Prostate gland (tissue), 2 donors: ENCODE results near the gene GSE1. TPM values are rescaled to one million over a fixed set of nuclear protein-coding genes. Genes with fewer than 3 reads are reported as not detected.

Experiments
- DNase-seq: peaks from one replicate; pipeline ENCODE4 v3.0.0-alpha.2; 2019; ENCODE audit warnings: low spot score
- H3K27ac ChIP-seq, 2 donors: fragments of 200-600 bp; sonication (generic); 2 replicates each; pipeline ENCODE4 v1.5.1; 2017 to 2019
- H3K27me3 ChIP-seq: fragments of 200-600 bp; sonication (generic); replicated peaks from 2 replicates; pipeline ENCODE4 v1.5.1; 2019; ENCODE audit not compliant: insufficient read depth
- H3K36me3 ChIP-seq, 2 donors: fragments of 200-600 bp; sonication (generic); 1 replicate in 1 of 2; 2 replicates in 1 of 2; pipeline versions ENCODE4 v1.5.1 to v1.8.1; 2017 to 2019
- H3K4me1 ChIP-seq: fragments of 200-600 bp; sonication (generic); replicated peaks from 2 replicates; pipeline ENCODE4 v1.5.1; 2019
- H3K4me3 ChIP-seq, 2 donors: fragments of 200-600 bp; sonication (generic); 2 replicates each; pipeline ENCODE4 v1.5.1; 2017 to 2019
- H3K9me3 ChIP-seq: fragments of 200-600 bp; sonication (generic); 2 replicates; pipeline ENCODE4 v1.5.1; 2017
- POLR2A ChIP-seq: fragments of 450-650 bp; IDR thresholded peaks from one replicate; pipeline ENCODE4 v1.6.1; 2016; ENCODE audit warnings: antibody characterized with exemption, mild to moderate bottlenecking
- POLR2AphosphoS5 ChIP-seq: sonication (generic); formaldehyde crosslinking; IDR thresholded peaks from one replicate; pipeline ENCODE4 v1.6.1; 2017; ENCODE audit warnings: antibody characterized with exemption
- WGBS: methylation state at CpG from one replicate; pipeline ENCODE4 v1.1.5; 2018; 5-methylcytosine and 5-hydroxymethylcytosine counted together
- intact Hi-C: fragments of 100-400 bp; cut with DNase I; formaldehyde crosslinking; loops from one replicate; pipeline ENCODE4 v1.14.2; 2022
- total RNA-seq, 2 donors: library from RNA; depleted of rRNA; stranded (reverse); fragments of >200 nt; gene quantifications; one replicate each; pipeline ENCODE4 v1.1.0, GENCODE V29; 2016
- TF ChIP-seq, protein P1 (sequence below), 4 experiments: fragments of 200-600 bp in 2 of 4; fragments of 450-650 bp in 2 of 4; sonication (generic) in 2 of 4; IDR thresholded peaks; 1 replicate in 3 of 4; 2 replicates in 1 of 4; pipeline ENCODE4 v1.5.1; 2016 to 2019; ENCODE audit warnings: antibody characterized with exemption in 4 of 4, mild to moderate bottlenecking in 2 of 4, moderate library complexity in 2 of 4

The GSE1 gene
- total RNA-seq, 2 donors from 2014 or later: 41.4 to 146 TPM

DNA sequence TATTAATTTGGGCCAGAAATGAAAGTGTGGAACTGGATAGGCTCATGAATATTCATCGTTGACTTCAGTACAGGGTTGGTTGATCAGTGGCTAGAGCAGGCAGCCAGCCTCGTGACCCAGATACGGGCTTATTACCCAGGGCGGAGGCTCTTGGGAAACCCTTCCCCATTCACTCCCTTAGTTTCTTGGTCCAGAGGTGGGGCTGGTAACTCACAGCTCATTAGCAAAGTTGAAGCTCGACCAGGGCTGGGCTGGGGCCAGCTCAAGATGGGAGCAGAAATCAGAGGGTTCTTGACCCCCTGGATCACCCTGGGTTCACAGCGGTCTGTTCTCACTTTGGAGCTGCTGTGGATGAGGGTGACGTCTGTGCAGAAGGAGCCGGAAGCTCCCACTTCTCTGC is 44.6 kb upstream of the GSE1 start:
- Histone ChIP-seq H3K27ac (no peak overlapping the region), H3K4me3 (no peak overlapping the region), H3K9me3 (no peaks in the 10 kb centered on the region), H3K36me3 (no peaks in the 10 kb centered on the region), H3K27me3 (no peaks in the 10 kb centered on the region), H3K4me1 (no peaks in the 10 kb centered on the region)
- no peak for DNase-seq
- WGBS: 88% methylated on average over 8 of the region's 8 CpGs
- intact Hi-C loops: no loop called here
- TF ChIP-seq, protein P1, sequence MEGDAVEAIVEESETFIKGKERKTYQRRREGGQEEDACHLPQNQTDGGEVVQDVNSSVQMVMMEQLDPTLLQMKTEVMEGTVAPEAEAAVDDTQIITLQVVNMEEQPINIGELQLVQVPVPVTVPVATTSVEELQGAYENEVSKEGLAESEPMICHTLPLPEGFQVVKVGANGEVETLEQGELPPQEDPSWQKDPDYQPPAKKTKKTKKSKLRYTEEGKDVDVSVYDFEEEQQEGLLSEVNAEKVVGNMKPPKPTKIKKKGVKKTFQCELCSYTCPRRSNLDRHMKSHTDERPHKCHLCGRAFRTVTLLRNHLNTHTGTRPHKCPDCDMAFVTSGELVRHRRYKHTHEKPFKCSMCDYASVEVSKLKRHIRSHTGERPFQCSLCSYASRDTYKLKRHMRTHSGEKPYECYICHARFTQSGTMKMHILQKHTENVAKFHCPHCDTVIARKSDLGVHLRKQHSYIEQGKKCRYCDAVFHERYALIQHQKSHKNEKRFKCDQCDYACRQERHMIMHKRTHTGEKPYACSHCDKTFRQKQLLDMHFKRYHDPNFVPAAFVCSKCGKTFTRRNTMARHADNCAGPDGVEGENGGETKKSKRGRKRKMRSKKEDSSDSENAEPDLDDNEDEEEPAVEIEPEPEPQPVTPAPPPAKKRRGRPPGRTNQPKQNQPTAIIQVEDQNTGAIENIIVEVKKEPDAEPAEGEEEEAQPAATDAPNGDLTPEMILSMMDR (IDR thresholded peaks at IDR 0.05): no peak
- TF ChIP-seq POLR2A: no peak
- TF ChIP-seq POLR2AphosphoS5: no peak

GRCh38 chr16:85569039-85569614 is 44.0 kb upstream of the GSE1 start:
- TF ChIP-seq POLR2A: no peak
- no peak for TF ChIP-seq POLR2AphosphoS5
- TF ChIP-seq, protein P1 (IDR thresholded peaks at IDR 0.05): no peak
- Histone ChIP-seq H3K4me1 (no peaks in the 10 kb centered on the region), H3K9me3 (no peaks in the 10 kb centered on the region), H3K36me3 (no peaks in the 10 kb centered on the region), H3K27me3 (no peaks in the 10 kb centered on the region), H3K4me3 (no peak overlapping the region), H3K27ac (no peak overlapping the region)
- no peak for DNase-seq
- WGBS: 94% methylated on average over 11 of the region's 11 CpGs
- intact Hi-C loops: no loop called here

GRCh38 chr16:85569615-85570212 is 43.4 kb upstream of the GSE1 start:
- no peak overlapping the region for H3K27ac ChIP-seq
- intact Hi-C loops: no loop called here
- no peaks in the 10 kb centered on the region for H3K36me3 ChIP-seq
- 71% methylated on average over 20 of the region's 20 CpGs for WGBS
- H3K4me1 ChIP-seq: peaks cover 1% of the 10 kb centered on the region
- no peak overlapping the region for H3K4me3 ChIP-seq
- TF ChIP-seq, protein P1 (IDR thresholded peaks at IDR 0.05): no peak
- TF ChIP-seq POLR2AphosphoS5 (no peak), POLR2A (no peak)
- H3K9me3 ChIP-seq: no peaks in the 10 kb centered on the region
- H3K27me3 ChIP-seq: no peaks in the 10 kb centered on the region
- DNase-seq: no peak

DNA sequence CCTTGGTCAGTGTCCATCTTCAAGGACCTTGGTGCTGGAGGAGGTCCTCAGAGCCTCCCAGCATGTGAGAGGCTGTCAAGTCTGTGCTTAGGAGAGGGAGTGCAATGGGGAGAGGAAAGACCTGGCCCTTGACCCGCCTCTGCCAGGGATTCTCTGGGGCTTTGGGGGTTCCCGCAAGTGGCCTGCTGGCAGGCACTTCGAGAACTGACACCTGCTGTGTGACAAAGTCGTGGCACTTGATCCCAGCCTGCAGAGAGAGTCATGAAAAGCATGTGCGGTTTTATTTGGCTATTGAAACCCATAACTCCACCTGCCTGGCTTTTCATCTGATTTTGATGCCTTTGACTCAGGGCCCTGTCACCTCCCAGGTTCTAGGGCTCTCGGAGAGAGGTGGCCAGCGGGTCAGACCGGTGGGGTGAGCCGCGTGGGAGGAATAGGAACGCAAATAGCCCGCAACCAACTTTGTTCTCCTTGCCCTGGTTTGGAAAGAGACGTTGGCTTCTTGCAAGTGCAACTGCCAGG is 42.8 kb upstream of the GSE1 start:
- Histone ChIP-seq H3K36me3 (no peaks in the 10 kb centered on the region), H3K27ac (no peak overlapping the region), H3K9me3 (no peaks in the 10 kb centered on the region), H3K27me3 (no peaks in the 10 kb centered on the region), H3K4me1 (peaks cover 7% of the 10 kb centered on the region), H3K4me3 (no peak overlapping the region)
- DNase-seq: no peak
- TF ChIP-seq, protein P1 (IDR thresholded peaks at IDR 0.05): no peak
- TF ChIP-seq POLR2A (no peak), POLR2AphosphoS5 (no peak)
- intact Hi-C loops: no loop called here
- 43% methylated on average over 13 of the region's 13 CpGs for WGBS
